GM21619 (cell line): ENCODE results near the gene XKRX.

Experiments used
- ATAC-seq: cut with Tn5 transposase; IDR thresholded peaks from one replicate; pipeline ENCODE4 v1.9.1; 2021; ENCODE audit not compliant: unreplicated experiment

Gene XKRX

DNA sequence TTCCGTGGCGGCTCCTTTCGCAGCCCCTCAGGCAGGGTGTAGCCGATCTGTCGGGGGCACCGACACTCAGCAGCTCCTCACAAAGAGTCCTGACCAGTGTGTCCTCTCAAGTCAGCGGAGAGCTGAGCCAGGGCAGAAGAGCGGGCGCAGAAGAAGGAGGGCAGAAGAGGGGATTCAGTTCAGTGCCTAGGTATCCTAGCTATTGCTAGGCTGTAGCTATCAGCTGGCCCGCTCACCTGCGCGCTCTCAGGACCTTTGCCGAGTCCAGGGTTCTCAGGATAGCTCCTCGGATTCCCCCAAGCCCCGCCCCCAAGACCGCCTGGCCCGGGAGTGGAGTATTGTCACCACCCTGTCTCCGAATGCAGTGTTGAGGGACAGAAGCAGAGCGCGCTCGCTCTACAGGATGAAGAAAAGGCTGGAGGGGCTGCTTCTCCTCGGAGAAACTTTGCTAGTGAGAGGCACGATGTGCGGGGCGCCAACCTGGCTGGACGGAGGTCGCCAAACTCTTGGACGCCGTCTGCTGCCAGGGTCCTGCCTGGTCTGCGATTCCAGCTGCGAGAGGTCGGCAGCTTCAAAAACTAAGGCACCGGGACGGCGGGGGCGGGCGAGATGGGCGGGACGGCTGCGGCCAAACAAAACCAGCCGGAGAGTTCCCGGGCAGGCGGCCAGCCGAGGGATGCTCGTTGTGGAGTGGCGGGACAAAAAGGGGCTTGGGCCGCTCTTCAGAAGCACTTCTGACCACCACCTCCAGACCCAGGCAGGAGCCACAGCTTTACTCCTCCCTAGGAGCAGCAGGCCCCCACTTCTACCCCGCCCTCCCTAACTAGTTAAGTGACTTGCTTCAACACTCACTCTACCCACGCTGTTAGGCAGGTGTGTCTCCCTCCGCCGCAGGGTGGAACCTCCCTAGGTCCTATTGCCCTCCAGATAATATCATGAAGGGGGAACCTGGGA is at the start of gene XKRX:
XKRX (minus strand) TSS at position 258 of the 954 bp plus-strand sequence. CDS start 613 bp downstream, outside the sequence.
- peak; percentile 58 for ATAC-seq

GRCh38 chrX:100976211-100976610 is 47.5 kb upstream of the XKRX start:
- no peak for ATAC-seq

GRCh38 chrX:100975212-100975611 is 46.5 kb upstream of the XKRX start:
- no peak for ATAC-seq

DNA sequence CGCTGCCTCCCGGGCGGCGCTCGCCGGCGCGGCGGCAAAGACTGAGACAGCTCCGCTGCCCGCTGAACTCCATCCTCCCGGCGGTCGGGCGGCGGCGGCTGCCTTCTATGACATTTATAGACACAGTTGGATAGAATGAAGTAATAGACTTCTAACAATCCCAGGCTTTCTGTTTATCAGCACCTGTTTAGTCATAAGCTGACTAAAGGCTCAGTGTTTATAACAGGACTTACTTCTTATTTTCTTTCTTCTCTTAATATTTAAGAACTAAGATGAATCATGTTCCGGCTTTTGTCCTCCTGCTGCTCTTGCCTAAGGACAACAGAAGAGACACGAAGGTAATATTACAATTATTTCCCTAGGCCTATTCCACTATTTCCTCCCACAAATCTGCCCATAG is 44.7 kb upstream of the XKRX start:
- no peak for ATAC-seq

DNA sequence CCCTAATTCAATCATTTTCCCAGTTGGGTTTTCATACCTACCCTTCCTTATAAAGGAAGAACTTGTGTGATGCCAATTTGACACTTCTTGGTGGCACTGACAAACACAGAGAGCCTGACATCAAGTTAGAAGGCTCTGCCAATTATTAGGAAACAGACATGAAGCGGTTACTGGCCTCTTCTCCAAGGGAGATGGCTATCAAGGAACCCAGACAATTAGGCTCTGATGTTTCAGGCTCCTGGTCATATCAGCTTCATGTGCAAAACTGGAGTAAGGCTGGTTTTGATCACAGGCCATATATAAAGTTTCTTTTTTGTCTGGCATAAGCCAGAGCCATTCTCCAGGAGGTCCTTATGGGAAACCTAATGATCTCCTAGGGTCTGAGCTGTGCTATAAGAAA is 41.2 kb upstream of the XKRX start:
- no peak for ATAC-seq

- no peak for ATAC-seq
These were observed 40.7 kb upstream of the XKRX start, which contains the start of gene ARL13A for GRCh38 chrX:100969408-100969807. Gene ARL13A (plus strand): TSS chrX:100969708. CDS start chrX:100973690, 3,982 bp downstream.

GRCh38 chrX:100964362-100964761 is 35.6 kb upstream of the XKRX start:
- ATAC-seq = no peak

- no peak for ATAC-seq
These were observed 34.1 kb upstream of the XKRX start for GRCh38 chrX:100962811-100963210.

DNA sequence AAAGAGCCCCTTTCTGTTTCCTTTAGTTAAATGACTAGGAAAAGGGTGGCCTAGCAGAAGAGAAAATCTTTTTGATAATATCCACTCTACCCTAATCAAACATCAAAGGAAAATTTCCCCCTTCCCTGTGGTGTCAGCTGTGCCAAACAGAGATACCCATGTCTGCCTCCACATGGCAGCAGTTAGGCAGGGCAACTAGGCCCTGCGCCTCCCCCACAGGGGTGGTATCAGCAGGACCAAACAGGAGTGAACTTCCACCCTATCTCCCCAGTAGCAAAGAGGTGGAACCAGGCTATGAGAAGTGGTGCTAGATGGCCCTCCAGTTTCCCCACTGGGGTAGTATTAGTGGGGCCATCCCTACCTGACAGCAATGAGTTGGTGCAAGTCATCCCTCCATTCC is 19.8 kb upstream of the XKRX start:
- ATAC-seq = no peak

DNA sequence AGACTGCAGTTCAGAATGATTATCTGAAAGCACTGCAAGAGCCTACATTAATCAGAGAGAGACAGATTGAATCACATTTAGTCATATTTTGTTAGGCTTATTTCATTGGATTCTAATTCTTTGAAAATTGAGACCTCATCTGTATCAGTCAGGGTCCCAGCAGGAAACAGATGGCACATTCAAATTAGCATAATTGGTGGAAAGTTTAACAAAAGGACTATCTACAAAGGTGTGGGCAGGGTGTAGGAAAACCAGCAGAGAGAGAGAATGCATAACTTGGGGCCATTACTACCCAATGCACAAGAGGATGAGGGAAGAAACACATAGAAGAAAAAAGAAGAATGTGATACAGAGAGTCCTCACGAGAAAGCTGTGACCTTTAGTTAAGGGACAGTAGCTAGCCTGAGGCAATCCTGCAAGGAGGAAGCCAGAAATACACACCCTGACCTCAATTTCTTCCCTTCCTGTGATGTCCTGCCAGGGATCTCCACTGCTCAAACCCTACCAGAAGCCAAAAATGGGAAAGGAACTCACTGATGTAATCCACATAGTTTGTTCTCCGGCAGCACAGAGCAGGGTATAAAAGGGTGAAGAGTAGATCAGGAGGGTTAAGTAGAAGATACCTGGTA is 17.7 kb upstream of the XKRX start:
- no peak for ATAC-seq

GRCh38 chrX:100944601-100945000 is 15.9 kb upstream of the XKRX start:
- no peak for ATAC-seq

- no peak for ATAC-seq
These were observed 10.6 kb upstream of the XKRX start for GRCh38 chrX:100939333-100939732.

DNA sequence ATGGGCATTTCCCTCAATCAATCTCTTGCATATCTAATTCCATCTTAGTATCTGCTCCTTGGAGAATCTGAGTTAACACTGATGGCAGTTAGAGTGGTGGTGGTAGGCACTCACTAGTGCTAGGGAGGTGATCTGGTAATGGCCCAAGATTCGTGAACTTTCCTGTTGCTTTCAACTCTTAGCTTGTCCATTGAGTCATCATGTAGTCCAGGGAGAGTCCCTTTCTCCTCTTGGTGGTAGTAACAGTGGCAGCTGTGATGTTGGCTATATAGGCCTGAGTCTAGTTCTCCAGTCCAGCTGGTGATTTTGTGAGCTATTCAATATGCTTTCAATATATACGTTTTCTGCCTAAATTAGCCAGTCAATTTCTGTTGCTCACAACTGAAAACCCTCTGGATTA is 7.0 kb upstream of the XKRX start:
- peak; percentile 48 for ATAC-seq

- ATAC-seq = peak; percentile 20
These were observed 3.2 kb upstream of the XKRX start for GRCh38 chrX:100931925-100932285.

GRCh38 chrX:100931218-100931924 is 2.7 kb upstream of the XKRX start:
- ATAC-seq = peak; percentile 70

- ATAC-seq = no peak
These were observed 2.3 kb downstream of the XKRX start for GRCh38 chrX:100926453-100926852.

DNA sequence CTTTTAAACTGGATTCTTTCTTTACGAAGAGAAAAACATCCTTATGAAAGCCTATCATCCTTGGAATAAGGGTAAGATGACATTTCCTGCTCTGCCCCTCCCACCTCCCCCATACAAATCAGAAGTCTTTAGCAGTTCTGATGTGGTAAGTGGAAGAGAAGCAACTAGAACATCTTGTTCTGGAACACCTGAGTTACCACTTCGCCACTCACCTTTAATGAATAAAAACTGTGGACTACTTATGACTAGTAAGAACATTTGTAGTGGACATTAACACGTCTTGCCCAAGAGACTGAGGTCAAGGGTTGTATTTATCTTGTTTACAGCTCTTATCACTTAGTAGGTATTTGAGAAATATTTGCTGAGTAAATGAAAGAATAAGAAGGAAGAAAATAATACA is 4.3 kb downstream of the XKRX start:
- ATAC-seq = no peak

DNA sequence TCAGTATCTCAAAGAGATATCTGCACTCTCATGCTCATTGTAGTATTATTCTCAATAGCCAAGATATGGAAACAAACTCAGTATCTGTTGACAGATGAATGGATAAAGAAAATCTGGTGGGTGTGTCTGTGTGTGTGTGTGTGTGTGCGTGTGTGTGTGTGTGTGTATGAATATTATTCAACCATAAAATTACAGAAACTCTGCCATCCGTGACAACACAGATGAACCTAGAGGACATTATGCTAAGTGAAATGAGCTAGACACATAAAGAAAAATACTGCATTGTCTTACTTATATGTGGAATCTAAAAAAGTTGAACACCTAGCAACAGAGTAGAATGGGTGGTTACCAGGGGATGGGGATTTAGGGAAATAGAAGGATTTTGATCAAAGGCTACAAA is 13.2 kb downstream of the XKRX start:
- ATAC-seq = no peak

DNA sequence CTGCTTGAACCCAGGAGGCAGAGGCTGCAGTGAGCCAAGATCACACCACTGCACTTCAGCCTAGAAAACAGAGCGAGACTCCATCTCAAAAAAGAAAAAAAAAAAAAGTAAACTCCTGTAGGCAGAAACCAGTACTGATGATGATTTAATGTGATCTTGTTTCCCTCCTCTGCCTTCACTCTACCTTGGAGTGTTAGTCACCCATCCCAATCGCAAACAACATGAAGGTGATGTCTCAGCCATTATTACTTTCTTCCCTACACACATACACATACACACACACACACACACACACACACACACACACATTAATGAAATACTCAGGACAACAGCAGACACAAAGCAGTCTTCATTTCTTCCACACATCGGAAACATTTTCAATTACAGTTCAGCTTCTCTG is 15.6 kb downstream of the XKRX start:
- ATAC-seq = no peak

DNA sequence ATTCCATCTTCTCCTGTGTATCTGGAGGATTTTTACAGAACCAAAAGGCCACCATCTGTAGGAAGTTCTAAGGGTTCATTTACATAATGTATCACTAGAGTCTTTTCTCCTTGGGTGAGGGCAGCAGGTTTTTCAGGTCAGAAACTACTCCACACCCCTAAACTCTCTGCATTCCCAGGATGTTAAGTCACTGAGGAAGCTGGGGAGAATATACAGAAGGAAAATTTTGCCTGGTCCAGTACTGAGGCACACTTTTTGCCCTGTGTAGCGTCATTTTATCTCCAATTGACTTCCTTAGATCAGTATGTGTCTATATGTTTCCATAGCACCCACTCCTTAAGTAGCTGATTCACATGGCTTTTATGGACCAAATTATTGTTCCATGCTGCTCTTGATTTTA is 17.0 kb downstream of the XKRX start:
- no peak for ATAC-seq

- ATAC-seq = no peak
These were observed 23.1 kb downstream of the XKRX start for GRCh38 chrX:100905620-100906019.

GRCh38 chrX:100904433-100904832 is 24.3 kb downstream of the XKRX start:
- ATAC-seq = no peak
